Stomach smooth muscle (tissue), 2 donors: ENCODE measurements around the gene ADARB1.
A peak's percentile ranks its signal among the peaks of the same experiment; 100 is the strongest.

Experiments
- H3K27ac ChIP-seq: one replicate; pipeline ENCODE4 v1.7.0; 2013; ENCODE audit warnings: mild to moderate bottlenecking, low read length, inconsistent platforms
- H3K27me3 ChIP-seq, 2 donors: one replicate each; pipeline ENCODE4 v1.7.0; 2013; ENCODE audit warnings: low read length in 2 of 2; ENCODE audit not compliant: insufficient read depth in 2 of 2, control insufficient read depth in 1 of 2
- H3K36me3 ChIP-seq, 2 donors: one replicate each; pipeline ENCODE4 v1.7.0; 2013; ENCODE audit warnings: low read length in 2 of 2; ENCODE audit not compliant: control insufficient read depth in 2 of 2, insufficient read depth in 2 of 2
- H3K4me1 ChIP-seq: one replicate; pipeline ENCODE4 v1.7.0; 2013; ENCODE audit warnings: low read length; ENCODE audit not compliant: control insufficient read depth, insufficient read depth
- H3K4me3 ChIP-seq, 2 donors: one replicate each; pipeline ENCODE4 v1.7.0; 2013; ENCODE audit warnings: low read length in 2 of 2
- H3K9ac ChIP-seq, 2 donors: one replicate each; pipeline ENCODE4 v1.7.0; 2013; ENCODE audit warnings: low read length in 2 of 2, mild to moderate bottlenecking in 1 of 2
- H3K9me3 ChIP-seq, 2 donors: one replicate each; pipeline ENCODE4 v1.7.0; 2013; ENCODE audit warnings: low read length in 2 of 2; ENCODE audit not compliant: control insufficient read depth in 2 of 2
- donor health status: healthy.
- donor health status: Pancreatic carcinoma.

ADARB1 gene

GRCh38 chr21:45153358-45154318, 79.3 kb downstream of the ADARB1 start:
- Histone ChIP-seq H3K4me1 (peaks cover 25% of the 10 kb centered on the region), H3K4me3 (no peak overlapping the region), H3K9me3 (no peaks in the 10 kb centered on the region), H3K36me3 (peaks cover 0 to 8% of the 10 kb centered on the region in 2 donors), H3K9ac (no peak overlapping the region), H3K27me3 (no peaks in the 10 kb centered on the region), H3K27ac (no peak overlapping the region)

GRCh38 chr21:45154511-45155508, 80.4 kb downstream of the ADARB1 start:
- Histone ChIP-seq H3K36me3 (peaks cover 0 to 6% of the 10 kb centered on the region in 2 donors), H3K27ac (peak overlapping the region; percentile 37), H3K4me1 (peaks cover 25% of the 10 kb centered on the region), H3K4me3 (no peak overlapping the region), H3K27me3 (no peaks in the 10 kb centered on the region), H3K9ac (peak overlapping the region in 1 of 2 donors; percentile 17), H3K9me3 (no peaks in the 10 kb centered on the region)

GRCh38 chr21:45155910-45156309, 81.5 kb downstream of the ADARB1 start:
- no peaks in the 10 kb centered on the region for H3K9me3 ChIP-seq
- H3K4me3 ChIP-seq, result no peak overlapping the region
- no peak overlapping the region for H3K9ac ChIP-seq
- H3K36me3 ChIP-seq, result peaks cover 0 to 4% of the 10 kb centered on the region in 2 donors
- peaks cover 25% of the 10 kb centered on the region for H3K4me1 ChIP-seq
- no peak overlapping the region for H3K27ac ChIP-seq
- H3K27me3 ChIP-seq, result no peaks in the 10 kb centered on the region

GRCh38 chr21:45156459-45156858, 82.1 kb downstream of the ADARB1 start:
- peaks cover 24% of the 10 kb centered on the region for H3K4me1 ChIP-seq
- H3K4me3 ChIP-seq, result no peak overlapping the region
- no peak overlapping the region for H3K27ac ChIP-seq
- H3K9ac ChIP-seq, result no peak overlapping the region
- no peaks in the 10 kb centered on the region for H3K27me3 ChIP-seq
- H3K9me3 ChIP-seq, result no peaks in the 10 kb centered on the region
- peaks cover 0 to 4% of the 10 kb centered on the region in 2 donors for H3K36me3 ChIP-seq

- H3K36me3 ChIP-seq, result peaks cover 0 to 6% of the 10 kb centered on the region in 2 donors
Measured at GRCh38 chr21:45157932-45158331, 83.6 kb downstream of the ADARB1 start.

GRCh38 chr21:45158491-45159423, 84.4 kb downstream of the ADARB1 start:
- peaks cover 0 to 6% of the 10 kb centered on the region in 2 donors for H3K36me3 ChIP-seq
- H3K9me3 ChIP-seq, result no peaks in the 10 kb centered on the region
- H3K27me3 ChIP-seq, result no peaks in the 10 kb centered on the region
- H3K4me3 ChIP-seq, result no peak overlapping the region
- H3K4me1 ChIP-seq, result peaks cover 16% of the 10 kb centered on the region
- H3K9ac ChIP-seq, result no peak overlapping the region
- H3K27ac ChIP-seq, result no peak overlapping the region

More at GRCh38 chr21:45157932-45158331, 83.6 kb downstream of the ADARB1 start:
- no peak overlapping the region for H3K9ac ChIP-seq
- no peaks in the 10 kb centered on the region for H3K27me3 ChIP-seq
- peaks cover 16% of the 10 kb centered on the region for H3K4me1 ChIP-seq
- no peaks in the 10 kb centered on the region for H3K9me3 ChIP-seq
- H3K27ac ChIP-seq, result no peak overlapping the region
- no peak overlapping the region for H3K4me3 ChIP-seq

GRCh38 chr21:45160198-45160597, 85.8 kb downstream of the ADARB1 start:
- Histone ChIP-seq H3K27ac (no peak overlapping the region), H3K27me3 (no peaks in the 10 kb centered on the region), H3K9me3 (no peaks in the 10 kb centered on the region), H3K36me3 (peaks cover 0 to 6% of the 10 kb centered on the region in 2 donors), H3K9ac (no peak overlapping the region), H3K4me1 (peaks cover 16% of the 10 kb centered on the region), H3K4me3 (no peak overlapping the region)

GRCh38 chr21:45161038-45161945, 86.9 kb downstream of the ADARB1 start:
- Histone ChIP-seq H3K9me3 (no peaks in the 10 kb centered on the region), H3K27me3 (no peaks in the 10 kb centered on the region), H3K27ac (no peak overlapping the region), H3K9ac (no peak overlapping the region), H3K4me1 (peaks cover 13% of the 10 kb centered on the region), H3K36me3 (peaks cover 0 to 6% of the 10 kb centered on the region in 2 donors), H3K4me3 (no peak overlapping the region)

- Histone ChIP-seq H3K4me1 (peaks cover 16% of the 10 kb centered on the region), H3K9ac (no peak overlapping the region), H3K36me3 (peaks cover 0 to 4% of the 10 kb centered on the region in 2 donors), H3K27ac (no peak overlapping the region), H3K4me3 (no peak overlapping the region), H3K27me3 (no peaks in the 10 kb centered on the region), H3K9me3 (no peaks in the 10 kb centered on the region)
Measured at GRCh38 chr21:45162115-45162514, 87.7 kb downstream of the ADARB1 start.
